Astrocyte of the spinal cord (primary cell): ENCODE results near the gene AP3S1.
"Not testable (repeated sequence)": the region's sequence is repeated elsewhere in the genome, so short reads cannot be mapped to it uniquely, and the experiment has no call there.

ENCODE experiments used
- DNase-seq: peaks from one replicate; pipeline ENCODE4 v3.0.0; 2011; ENCODE audit warnings: low read depth, low spot score
- H3K4me3 ChIP-seq: 2 replicates; pipeline ENCODE4 v1.5.1; 2011; ENCODE audit warnings: low read depth, mild to moderate bottlenecking, low read length, moderate library complexity
- in situ Hi-C: cut with HindIII; loops from 2 replicates; pipeline ENCODE4 v1.10.0; 2017; ENCODE audit warnings: low sequenced_read_pairs
- TF ChIP-seq, protein P1 (sequence below): IDR thresholded peaks from 2 replicates; pipeline ENCODE4 v1.5.1; 2012; ENCODE audit warnings: low read depth, mild to moderate bottlenecking, low read length, inconsistent platforms

The AP3S1 gene

DNA sequence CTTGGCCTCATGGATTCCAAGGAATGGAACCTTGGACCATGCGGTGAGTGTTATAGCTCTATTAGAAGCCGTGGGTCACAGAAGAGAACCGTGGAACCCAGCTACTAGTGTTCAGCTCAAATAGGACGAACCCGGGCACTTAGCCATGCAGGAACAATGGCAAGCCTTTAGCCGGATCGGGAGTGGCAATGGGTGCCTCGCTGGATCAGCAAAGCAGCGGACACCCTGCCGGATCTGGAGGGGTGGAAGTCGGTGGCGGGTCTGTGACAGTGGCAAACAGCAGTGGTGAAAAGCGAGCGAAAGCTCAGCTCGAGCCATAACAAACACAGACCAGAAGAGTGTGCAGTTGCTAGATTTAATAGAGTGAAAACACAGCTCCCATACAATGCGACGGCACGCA is 22.9 kb upstream of the AP3S1 start:
- TF ChIP-seq, protein P1, sequence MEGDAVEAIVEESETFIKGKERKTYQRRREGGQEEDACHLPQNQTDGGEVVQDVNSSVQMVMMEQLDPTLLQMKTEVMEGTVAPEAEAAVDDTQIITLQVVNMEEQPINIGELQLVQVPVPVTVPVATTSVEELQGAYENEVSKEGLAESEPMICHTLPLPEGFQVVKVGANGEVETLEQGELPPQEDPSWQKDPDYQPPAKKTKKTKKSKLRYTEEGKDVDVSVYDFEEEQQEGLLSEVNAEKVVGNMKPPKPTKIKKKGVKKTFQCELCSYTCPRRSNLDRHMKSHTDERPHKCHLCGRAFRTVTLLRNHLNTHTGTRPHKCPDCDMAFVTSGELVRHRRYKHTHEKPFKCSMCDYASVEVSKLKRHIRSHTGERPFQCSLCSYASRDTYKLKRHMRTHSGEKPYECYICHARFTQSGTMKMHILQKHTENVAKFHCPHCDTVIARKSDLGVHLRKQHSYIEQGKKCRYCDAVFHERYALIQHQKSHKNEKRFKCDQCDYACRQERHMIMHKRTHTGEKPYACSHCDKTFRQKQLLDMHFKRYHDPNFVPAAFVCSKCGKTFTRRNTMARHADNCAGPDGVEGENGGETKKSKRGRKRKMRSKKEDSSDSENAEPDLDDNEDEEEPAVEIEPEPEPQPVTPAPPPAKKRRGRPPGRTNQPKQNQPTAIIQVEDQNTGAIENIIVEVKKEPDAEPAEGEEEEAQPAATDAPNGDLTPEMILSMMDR: no peak

DNA sequence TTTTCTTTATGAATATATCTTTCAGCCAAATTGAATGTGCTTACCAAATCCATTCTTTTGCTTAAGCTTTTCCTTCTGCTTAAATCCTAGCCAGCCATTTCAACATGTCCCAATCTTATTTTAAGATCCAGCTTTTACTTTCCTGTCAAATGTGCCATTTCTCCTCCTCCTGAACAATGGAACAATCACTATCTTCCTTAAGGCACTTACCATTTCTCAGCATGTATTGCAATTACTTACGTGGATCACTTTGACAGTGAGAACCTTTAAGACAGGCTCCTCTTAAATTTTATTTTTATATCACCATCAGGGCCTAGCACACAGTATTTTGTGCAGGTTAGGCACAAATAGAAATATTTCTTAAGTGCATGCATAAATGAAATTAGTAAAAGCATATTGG is 20.9 kb upstream of the AP3S1 start:
- DNase-seq: no peak
- in situ Hi-C loops: no loop called here
- no peak overlapping the region for H3K4me3 ChIP-seq
- TF ChIP-seq, protein P1: no peak

More for the DNA sequence above, 22.9 kb upstream of the AP3S1 start:
- H3K4me3 ChIP-seq: no peak overlapping the region
- in situ Hi-C loops: no loop called here
- no peak for DNase-seq

DNA sequence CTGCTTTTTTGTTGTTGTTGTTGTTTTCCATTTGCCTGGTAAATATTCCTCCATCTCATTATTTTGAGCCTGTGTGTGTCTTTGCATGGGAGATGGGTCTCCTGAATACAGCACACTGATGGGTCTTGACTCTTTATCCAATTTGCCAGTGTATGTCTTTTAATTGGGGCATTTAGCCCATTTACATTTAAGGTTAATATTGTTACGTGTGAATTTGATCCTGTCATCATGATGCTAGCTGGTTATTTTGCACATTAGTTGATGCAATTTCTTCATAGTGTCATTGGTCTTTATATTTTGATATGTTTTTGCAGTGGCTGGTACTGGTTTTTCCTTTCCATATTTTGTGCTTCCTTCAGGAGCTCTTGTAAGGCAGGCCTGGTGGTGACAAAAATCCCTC is 16.8 kb upstream of the AP3S1 start:
- in situ Hi-C loops, DNase-seq, H3K4me3 ChIP-seq: not testable (repeated sequence)

DNA sequence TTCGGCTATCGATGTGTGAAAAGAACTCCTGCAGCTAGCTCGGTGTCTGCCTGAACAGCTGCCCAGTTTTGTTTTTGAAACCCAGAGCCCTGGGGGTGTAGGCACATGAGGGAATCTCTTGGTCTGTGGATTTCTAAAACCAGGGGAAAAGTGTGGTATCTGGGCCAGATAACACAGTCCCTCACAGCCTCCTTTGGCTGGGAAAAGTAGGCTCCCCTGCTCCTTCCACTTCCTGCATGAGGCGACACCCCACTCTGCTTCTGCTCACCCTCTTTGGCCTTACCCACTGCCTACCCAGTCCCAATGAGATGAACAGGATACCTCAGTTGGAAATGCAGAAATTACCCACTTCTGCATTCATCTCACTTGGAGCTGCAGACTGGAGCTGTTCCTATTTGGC is 15.8 kb upstream of the AP3S1 start:
- no peak overlapping the region for H3K4me3 ChIP-seq
- in situ Hi-C loops: no loop called here
- TF ChIP-seq, protein P1: no peak
- DNase-seq: no peak

DNA sequence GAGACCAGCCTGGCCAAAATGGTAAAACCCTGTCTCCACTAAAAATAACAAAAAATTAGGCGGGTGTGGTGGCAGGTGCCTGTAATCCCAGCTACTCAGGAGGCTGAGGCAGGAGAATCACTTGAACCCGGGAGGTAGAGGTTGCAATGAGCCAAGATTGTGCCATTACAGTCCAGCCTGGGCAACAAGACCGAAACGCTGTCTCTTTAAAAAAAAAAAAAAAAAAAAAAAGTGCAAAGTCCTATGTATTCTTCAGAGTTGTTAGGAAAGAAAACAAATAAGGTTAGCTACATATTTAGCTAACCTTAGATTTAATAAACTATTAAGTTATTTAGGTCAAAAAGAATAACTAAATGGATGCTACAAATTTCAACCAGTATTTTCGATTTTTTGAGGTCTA is 11.8 kb upstream of the AP3S1 start:
- in situ Hi-C loops: no loop called here
- H3K4me3 ChIP-seq: no peak overlapping the region
- DNase-seq: no peak
- TF ChIP-seq, protein P1: no peak

DNA sequence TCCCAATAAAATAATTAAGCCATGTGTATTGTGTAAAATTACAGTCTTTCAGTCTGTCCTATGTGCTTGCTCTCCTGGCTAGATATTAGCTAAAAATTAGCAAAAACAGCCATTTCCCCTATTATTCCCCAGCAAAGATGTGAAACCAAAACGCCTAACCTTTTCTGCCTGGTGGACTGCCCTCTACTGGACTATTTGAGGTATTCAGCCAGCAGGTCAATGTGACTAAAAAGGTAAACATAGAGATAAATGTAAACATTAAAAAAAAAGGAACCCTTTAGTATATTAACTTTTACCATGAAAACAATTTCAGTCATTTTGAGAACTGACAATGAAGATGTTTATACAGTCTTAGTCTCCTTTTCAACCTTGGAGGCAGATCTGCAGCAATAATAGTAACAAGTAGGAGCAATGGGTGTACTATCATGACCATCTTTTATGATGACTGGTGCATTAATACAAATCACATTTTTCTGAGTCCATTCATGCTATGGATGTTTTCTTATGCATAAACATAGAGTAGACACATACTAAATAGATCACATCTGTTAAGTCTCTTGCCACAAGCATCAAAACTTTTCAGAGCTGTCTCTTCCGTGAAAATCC is 10.5 kb upstream of the AP3S1 start:
- H3K4me3 ChIP-seq: no peak overlapping the region
- in situ Hi-C loops: no loop called here
- peak; percentile 46 for DNase-seq
- TF ChIP-seq, protein P1: peak; percentile 86

DNA sequence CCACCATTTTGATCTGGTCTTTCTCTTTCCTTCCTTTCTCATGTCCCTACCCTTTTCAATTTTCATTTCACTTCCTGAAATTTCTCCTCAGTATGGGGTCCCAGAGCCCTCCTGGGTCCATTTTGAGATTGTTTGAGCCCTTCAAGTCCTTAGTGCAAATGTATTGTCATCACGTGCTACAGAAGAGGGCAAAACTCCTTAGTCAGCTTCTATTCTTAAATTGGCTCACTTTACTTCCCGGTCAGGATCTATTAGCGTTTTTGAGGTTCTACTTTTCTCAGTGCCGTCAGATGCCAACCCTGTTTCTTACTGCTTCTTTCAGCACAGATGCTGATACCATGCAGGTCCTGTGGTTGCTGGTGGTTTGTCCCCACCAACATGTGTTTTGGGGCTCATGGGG is 6.3 kb upstream of the AP3S1 start:
- in situ Hi-C loops: no loop called here
- DNase-seq: no peak
- TF ChIP-seq, protein P1: no peak
- no peak overlapping the region for H3K4me3 ChIP-seq
